ENCODE results near the gene ST7. TPM values are rescaled to one million over a fixed set of nuclear protein-coding genes. Genes with fewer than 3 reads are reported as not detected.

The ST7 gene
- total RNA-seq, 1 experiment from 2014 or later, result 12.9 TPM

DNA sequence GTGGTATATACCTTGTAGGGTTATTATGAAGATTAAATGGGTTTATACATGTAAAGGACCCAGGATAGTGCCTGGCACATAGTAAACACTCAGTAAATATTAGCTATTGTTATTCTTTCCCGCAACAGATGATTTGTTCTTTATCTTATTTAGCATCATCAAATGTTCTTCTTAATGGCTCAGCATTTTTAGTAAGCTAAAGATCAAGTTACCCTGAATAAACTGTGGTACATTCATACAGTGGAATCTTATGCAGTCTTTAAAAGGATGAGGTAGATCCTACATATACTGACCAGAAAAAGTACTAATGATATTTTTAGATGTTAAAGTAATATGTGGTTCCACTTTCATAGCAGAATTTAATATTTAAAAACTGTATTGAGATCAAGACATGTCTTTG is 65.4 kb downstream of the ST7 start:
- no peaks in the 10 kb centered on the region for H3K23me2 ChIP-seq (ENCODE audit: insufficient read length, low read depth, low read length, poor library complexity, severe bottlenecking)
- no peak overlapping the region for H3K27ac Mint-ChIP-seq
- TF ChIP-seq, protein P1, sequence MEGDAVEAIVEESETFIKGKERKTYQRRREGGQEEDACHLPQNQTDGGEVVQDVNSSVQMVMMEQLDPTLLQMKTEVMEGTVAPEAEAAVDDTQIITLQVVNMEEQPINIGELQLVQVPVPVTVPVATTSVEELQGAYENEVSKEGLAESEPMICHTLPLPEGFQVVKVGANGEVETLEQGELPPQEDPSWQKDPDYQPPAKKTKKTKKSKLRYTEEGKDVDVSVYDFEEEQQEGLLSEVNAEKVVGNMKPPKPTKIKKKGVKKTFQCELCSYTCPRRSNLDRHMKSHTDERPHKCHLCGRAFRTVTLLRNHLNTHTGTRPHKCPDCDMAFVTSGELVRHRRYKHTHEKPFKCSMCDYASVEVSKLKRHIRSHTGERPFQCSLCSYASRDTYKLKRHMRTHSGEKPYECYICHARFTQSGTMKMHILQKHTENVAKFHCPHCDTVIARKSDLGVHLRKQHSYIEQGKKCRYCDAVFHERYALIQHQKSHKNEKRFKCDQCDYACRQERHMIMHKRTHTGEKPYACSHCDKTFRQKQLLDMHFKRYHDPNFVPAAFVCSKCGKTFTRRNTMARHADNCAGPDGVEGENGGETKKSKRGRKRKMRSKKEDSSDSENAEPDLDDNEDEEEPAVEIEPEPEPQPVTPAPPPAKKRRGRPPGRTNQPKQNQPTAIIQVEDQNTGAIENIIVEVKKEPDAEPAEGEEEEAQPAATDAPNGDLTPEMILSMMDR (conservative IDR thresholded peaks at IDR 0.05), result no peak
- H3K23ac ChIP-seq (ENCODE audit: insufficient read length, low read depth, low read length), result no peak overlapping the region
- H2BK12ac ChIP-seq (ENCODE audit: insufficient read length, low read depth, low read length), result no peak overlapping the region
- H4K91ac ChIP-seq (ENCODE audit: insufficient read length, low read depth, low read length), result no peak overlapping the region
- no peaks in the 10 kb centered on the region; the same call in 1 of the 2 replicates for H3K4me1 ChIP-seq (ENCODE audit: insufficient read depth, low read length)
- H3K79me2 ChIP-seq (ENCODE audit: insufficient read depth, low read length), result no peaks in the 10 kb centered on the region
- H3K14ac ChIP-seq (ENCODE audit: insufficient read depth, low read length), result no peak overlapping the region
- no peaks in the 10 kb centered on the region for H3K9me3 Mint-ChIP-seq
- H4K20me1 ChIP-seq (ENCODE audit: control insufficient read depth, insufficient read depth, insufficient read length), result no peaks in the 10 kb centered on the region
- H3K18ac ChIP-seq (ENCODE audit: insufficient read length, low read depth, low read length), result no peak overlapping the region
- H3K4me3 Mint-ChIP-seq, result no peak overlapping the region
- no peak overlapping the region for H3K9ac ChIP-seq (ENCODE audit: extremely low read depth, insufficient read length, low read length)
- H3T11ph ChIP-seq (ENCODE audit: low read length), result no peak overlapping the region
- peaks cover 0 to 8% of the 10 kb centered on the region in 2 experiments; a peak in 1 of 4 replicates for H3K4me1 Mint-ChIP-seq
- no peaks in the 10 kb centered on the region for H3K27me3 ChIP-seq (ENCODE audit: insufficient read depth, low read length)
- H4K5ac ChIP-seq (ENCODE audit: insufficient read length, low read depth, low read length), result no peak overlapping the region
- H3K27me3 Mint-ChIP-seq (ENCODE audit: low read depth), result no peaks in the 10 kb centered on the region
- no peaks in the 10 kb centered on the region for H3K79me1 ChIP-seq (ENCODE audit: insufficient read depth, low read depth, low read length, poor library complexity, severe bottlenecking)
- no peaks in the 10 kb centered on the region for H3K36me3 Mint-ChIP-seq (ENCODE audit: insufficient read depth in 1 of 3, low read depth in 3 of 3)
- no peak overlapping the region for H3K56ac ChIP-seq (ENCODE audit: insufficient read length, low read depth, low read length)
- no peak overlapping the region for H2AFZ ChIP-seq (ENCODE audit: low read length)
- H3K9me3 ChIP-seq (ENCODE audit: control insufficient read depth, low read depth, low read length), result no peaks in the 10 kb centered on the region
- DNase-seq, result no peak
- H2BK120ac ChIP-seq (ENCODE audit: low read depth, low read length, poor library complexity, severe bottlenecking), result no peak overlapping the region
- no peak overlapping the region for H4K8ac ChIP-seq (replicated peaks; ENCODE audit: insufficient read length, low read depth, low read length)
- no peak overlapping the region for H3K4me2 ChIP-seq (ENCODE audit: insufficient read depth, insufficient read length, low read length)
- no peak overlapping the region for H2BK15ac ChIP-seq (ENCODE audit: low read depth, low read length)
- no peak overlapping the region for H2AK5ac ChIP-seq (ENCODE audit: insufficient read length, low read length)
- H2BK20ac ChIP-seq (ENCODE audit: low read depth, low read length, poor library complexity, severe bottlenecking), result no peak overlapping the region
- H3K4ac ChIP-seq (ENCODE audit: low read depth, low read length), result no peak overlapping the region
- H3K27ac ChIP-seq (ENCODE audit: insufficient read length, low read depth, low read length), result no peak overlapping the region
- WGBS (ENCODE audit: extremely low coverage, insufficient read length, low lambda C conversion rate), result no CpG with 5 or more reads among the region's 1 CpG
- no peak overlapping the region for H2BK5ac ChIP-seq (ENCODE audit: insufficient read length, low read length)
